H1 (cell line): Measurements from ENCODE around the gene RPL39L. TPM values are rescaled to one million over a fixed set of nuclear protein-coding genes. Genes with fewer than 3 reads are reported as not detected.

Experiments
- CTCF ChIA-PET: fragments of 300-600 bp; sonication (Branson Sonifier 250); formaldehyde crosslinking; loops from one replicate; lab custom pipeline; 2021; ENCODE audit not compliant: partially characterized antibody; lab: Charles Lee
- POLR2A ChIA-PET: fragments of 300-600 bp; sonication (Branson Sonifier 250); formaldehyde crosslinking; loops from one replicate; lab custom pipeline; 2021; ENCODE audit warnings: inconsistent platforms; ENCODE audit not compliant: partially characterized antibody; lab: Charles Lee
- DNase-seq, 2 experiments: peaks; one replicate each; pipeline versions ENCODE4 v3.0.0 to v3.0.0-alpha.2; 2010 to 2022; ENCODE audit warnings: low spot score in 2 of 2, low read depth in 1 of 2, mixed read lengths in 1 of 2
- FAIRE-seq: peaks from 2 replicates; lab custom pipeline; 2011; peaks lifted over from hg19 to GRCh38; lab: Jason Lieb, UNC
- H2AFZ ChIP-seq: 2 replicates; pipeline ENCODE4 v1.8.1; 2012; ENCODE audit warnings: low read length, inconsistent platforms
- H2AK5ac ChIP-seq: 2 replicates; pipeline ENCODE4 v1.6.1; 2013; ENCODE audit warnings: low read depth, low read length
- H2BK120ac ChIP-seq: replicated peaks from 2 replicates; pipeline ENCODE3; 2013; ENCODE audit warnings: low read depth, low read length, inconsistent platforms
- H2BK12ac ChIP-seq: 2 replicates; pipeline ENCODE4 v1.6.1; 2013; ENCODE audit warnings: low read depth, low read length
- H2BK15ac ChIP-seq: 2 replicates; pipeline ENCODE4 v1.6.1; 2013; ENCODE audit warnings: low read length
- H2BK20ac ChIP-seq: 2 replicates; pipeline ENCODE4 v1.6.1; 2013; ENCODE audit warnings: low read length
- H2BK5ac ChIP-seq: 2 replicates; pipeline ENCODE4 v1.6.1; 2013; ENCODE audit warnings: low read depth, low read length
- H3K14ac ChIP-seq: 2 replicates; pipeline ENCODE4 v1.6.1; 2013; ENCODE audit warnings: inconsistent platforms; ENCODE audit not compliant: insufficient read length
- H3K18ac ChIP-seq: 2 replicates; pipeline ENCODE4 v1.6.1; 2013; ENCODE audit warnings: low read length; ENCODE audit errors: extremely low read depth
- H3K23ac ChIP-seq: 2 replicates; pipeline ENCODE4 v1.6.1; 2013; ENCODE audit warnings: inconsistent platforms; ENCODE audit not compliant: insufficient read length
- H3K23me2 ChIP-seq: 2 replicates; pipeline ENCODE4 v1.6.1; 2013; ENCODE audit warnings: low read depth, low read length
- H3K27ac ChIP-seq: 2 replicates; pipeline ENCODE4 v1.6.1; 2011; ENCODE audit warnings: low read depth, low read length, inconsistent platforms
- H3K27me3 ChIP-seq, 4 experiments: replicated peaks in 1 of 4; 1 replicate in 1 of 4; 2 replicates in 3 of 4; pipeline versions ENCODE4 v1.6.1 to v1.8.1; 2011 to 2013; ENCODE audit warnings: low read length in 3 of 4, mild to moderate bottlenecking in 3 of 4, inconsistent platforms in 2 of 4, mixed read lengths in 2 of 4, moderate library complexity in 1 of 4; ENCODE audit not compliant: control insufficient read depth in 3 of 4, insufficient read depth in 3 of 4; ENCODE audit errors: extremely low read depth in 1 of 4
- H3K36me3 ChIP-seq, 4 experiments: 2 replicates each; pipeline versions ENCODE4 v1.6.1 to v1.8.1; 2011 to 2013; ENCODE audit warnings: mild to moderate bottlenecking in 4 of 4, low read length in 3 of 4, moderate library complexity in 2 of 4, control low read depth in 1 of 4, inconsistent platforms in 1 of 4; ENCODE audit not compliant: insufficient read depth in 4 of 4, control insufficient read depth in 2 of 4
- H3K4ac ChIP-seq: replicated peaks from 2 replicates; pipeline ENCODE3; 2013; ENCODE audit warnings: low read length, low read depth, mixed read lengths, inconsistent platforms; ENCODE audit not compliant: insufficient read length
- H3K4me1 ChIP-seq, 4 experiments: replicated peaks in 1 of 4; 1 replicate in 1 of 4; 2 replicates in 3 of 4; pipeline versions ENCODE4 v1.6.1 to v1.8.1; 2011 to 2013; ENCODE audit warnings: low read length in 3 of 4, inconsistent platforms in 2 of 4, mixed read lengths in 1 of 4; ENCODE audit not compliant: insufficient read depth in 4 of 4, control insufficient read depth in 3 of 4
- H3K4me2 ChIP-seq, 2 experiments: 2 replicates each; pipeline versions ENCODE4 v1.6.1 to v1.8.1; 2011 to 2013; ENCODE audit warnings: low read depth in 2 of 2, low read length in 2 of 2, control low read depth in 1 of 2, inconsistent platforms in 1 of 2, mild to moderate bottlenecking in 1 of 2; ENCODE audit not compliant: insufficient read depth in 1 of 2
- H3K4me3 ChIP-seq, 4 experiments: fragments of 200-600, 300-600 bp in 1 of 4; sonication (generic), shearing (Covaris generic), sonication (Bioruptor Twin) in 1 of 4; 2 replicates each; pipeline versions ENCODE4 v1.5.1 to v1.8.1; 2011 to 2016; ENCODE audit warnings: low read length in 4 of 4, low read depth in 3 of 4, control low read depth in 2 of 4, inconsistent platforms in 2 of 4, mild to moderate bottlenecking in 2 of 4, mixed read lengths in 1 of 4, moderate library complexity in 1 of 4; ENCODE audit not compliant: insufficient read depth in 2 of 4; ENCODE audit errors: extremely low read depth in 1 of 4
- H3K56ac ChIP-seq: replicated peaks from 2 replicates; pipeline ENCODE3; 2013; ENCODE audit warnings: low read depth, mild to moderate bottlenecking, mixed read lengths, low read length, inconsistent platforms; ENCODE audit not compliant: insufficient read length
- H3K79me1 ChIP-seq: 2 replicates; pipeline ENCODE4 v1.6.1; 2013; ENCODE audit warnings: low read depth, low read length, control low read depth
- H3K79me2 ChIP-seq, 2 experiments: 2 replicates each; pipeline versions ENCODE4 v1.6.1 to v1.8.1; 2012 to 2013; ENCODE audit warnings: low read length in 2 of 2, mild to moderate bottlenecking in 2 of 2, inconsistent platforms in 1 of 2; ENCODE audit not compliant: insufficient read depth in 2 of 2, control insufficient read depth in 1 of 2
- H3K9ac ChIP-seq, 4 experiments: replicated peaks in 1 of 4; 1 replicate in 1 of 4; 2 replicates in 3 of 4; pipeline versions ENCODE4 v1.6.1 to v1.8.1; 2011 to 2013; ENCODE audit warnings: low read depth in 3 of 4, low read length in 3 of 4, control low read depth in 2 of 4, mild to moderate bottlenecking in 2 of 4, moderate library complexity in 2 of 4, inconsistent platforms in 1 of 4; ENCODE audit errors: extremely low read depth in 1 of 4
- H3K9me3 ChIP-seq, 2 experiments: 2 replicates each; pipeline versions ENCODE4 v1.6.1 to v1.8.1; 2012 to 2013; ENCODE audit warnings: mild to moderate bottlenecking in 2 of 2, moderate library complexity in 2 of 2, control low read depth in 1 of 2, inconsistent platforms in 1 of 2, low read depth in 1 of 2, low read length in 1 of 2, mixed read lengths in 1 of 2; ENCODE audit not compliant: insufficient read depth in 2 of 2
- H4K20me1 ChIP-seq, 2 experiments: replicated peaks in 1 of 2; 2 replicates each; pipeline versions ENCODE3 to v1.8.1; 2011 to 2013; ENCODE audit warnings: inconsistent platforms in 2 of 2, low read length in 2 of 2, mild to moderate bottlenecking in 1 of 2; ENCODE audit not compliant: insufficient read depth in 2 of 2, control insufficient read depth in 1 of 2
- H4K5ac ChIP-seq: 2 replicates; pipeline ENCODE4 v1.6.1; 2013; ENCODE audit warnings: low read length, low read depth, mixed read lengths, inconsistent platforms; ENCODE audit not compliant: insufficient read length
- H4K8ac ChIP-seq: 2 replicates; pipeline ENCODE4 v1.8.0; 2013; ENCODE audit warnings: mild to moderate bottlenecking, moderate library complexity, low read length, inconsistent platforms; ENCODE audit not compliant: insufficient read depth; ENCODE audit errors: extremely low read depth
- H4K91ac ChIP-seq: replicated peaks from 2 replicates; pipeline ENCODE3; 2013; ENCODE audit warnings: low read length, mixed read lengths, inconsistent platforms; ENCODE audit not compliant: insufficient read length
- ASH2L ChIP-seq: fragments of 200-600, 300-600 bp; sonication (generic); IDR thresholded peaks from one replicate; pipeline ENCODE4 v1.7.1; 2017; ENCODE audit warnings: low read length
- EGR1 ChIP-seq: IDR thresholded peaks from 2 replicates; pipeline ENCODE4 v1.6.1; 2011; ENCODE audit warnings: low read depth, low read length, borderline replicate concordance
- PHF8 ChIP-seq: fragments of 200-600 bp; sonication (generic); conservative IDR thresholded peaks from 2 replicates; pipeline ENCODE4 v1.7.1; 2012; ENCODE audit warnings: low read depth, mild to moderate bottlenecking, inconsistent platforms, low read length, moderate library complexity
- SAP30 ChIP-seq: fragments of 300-600 bp; sonication (generic); IDR thresholded peaks from 2 replicates; pipeline ENCODE4 v1.7.1; 2012; ENCODE audit warnings: low read length, moderate library complexity, mild to moderate bottlenecking, inconsistent platforms; ENCODE audit not compliant: insufficient read depth, insufficient replicate concordance
- SIN3A ChIP-seq, 2 experiments: IDR thresholded peaks in 1 of 2; conservative IDR thresholded peaks in 1 of 2; 2 replicates each; pipeline ENCODE4 v1.6.1; 2011 to 2012; ENCODE audit warnings: low read length in 2 of 2, improper control_type of control experiment in 1 of 2, low read depth in 1 of 2, mild to moderate bottlenecking in 1 of 2
- SIRT6 ChIP-seq: IDR thresholded peaks from one replicate; pipeline ENCODE4 v1.7.1; 2012; ENCODE audit warnings: low read length, inconsistent platforms
- SP2 ChIP-seq: IDR thresholded peaks from 2 replicates; pipeline ENCODE4 v1.6.1; 2012; ENCODE audit warnings: mild to moderate bottlenecking, low read length, inconsistent platforms
- SP4 ChIP-seq: IDR thresholded peaks from 2 replicates; pipeline ENCODE4 v1.6.1; 2012; ENCODE audit warnings: low read length, inconsistent platforms
- TBP ChIP-seq: IDR thresholded peaks from 2 replicates; pipeline ENCODE4 v1.6.1; 2011; ENCODE audit warnings: low read depth, low read length, improper control_type of control experiment
- WGBS, 2 experiments: shearing (Covaris generic) in 1 of 2; methylation state at CpG; one replicate each; pipeline versions ENCODE4 v1.1.6 to v1.1.7; 2013 to 2015; ENCODE audit warnings: low lambda C conversion rate in 2 of 2, mixed read lengths in 2 of 2, inconsistent platforms in 1 of 2, low coverage in 1 of 2, missing lambda C conversion rate in 1 of 2; ENCODE audit not compliant: insufficient replicate concordance in 2 of 2, insufficient coverage in 1 of 2, insufficient read length in 1 of 2; ENCODE audit errors: extremely low coverage in 1 of 2, missing lambda C conversion rate in 1 of 2; 5-methylcytosine and 5-hydroxymethylcytosine counted together
- polyA plus RNA-seq, 7 experiments: library from polyadenylated mRNA; depleted of rRNA in 3 of 7; stranded (reverse) in 5 of 7; unstranded in 2 of 7; fragments of >200 nt in 5 of 7; fragments of 200-250 nt in 2 of 7; gene quantifications; 1 replicate in 5 of 7; 2 replicates in 1 of 7; 4 replicates in 1 of 7; pipeline versions ENCODE4 v1.2.1 to v1.2.3, GENCODE V29; 2011 to 2013; ENCODE audit warnings: missing spikeins in 2 of 7, mixed read lengths in 2 of 7
- total RNA-seq: library from RNA; stranded (reverse); fragmentation: NEBNext Ultra II Directional; extraction: Animal tissue kit (Norgen Biotek cat#: 25700); gene quantifications from 2 replicates; pipeline ENCODE4 v1.2.1, GENCODE V29; 2021

The RPL39L gene
- total and polyA plus RNA-seq, 2 of the 8 experiments (the other 6 are each of a cell fraction or from before 2014, with no cell fraction given): 51.8 to 67.7 TPM

DNA sequence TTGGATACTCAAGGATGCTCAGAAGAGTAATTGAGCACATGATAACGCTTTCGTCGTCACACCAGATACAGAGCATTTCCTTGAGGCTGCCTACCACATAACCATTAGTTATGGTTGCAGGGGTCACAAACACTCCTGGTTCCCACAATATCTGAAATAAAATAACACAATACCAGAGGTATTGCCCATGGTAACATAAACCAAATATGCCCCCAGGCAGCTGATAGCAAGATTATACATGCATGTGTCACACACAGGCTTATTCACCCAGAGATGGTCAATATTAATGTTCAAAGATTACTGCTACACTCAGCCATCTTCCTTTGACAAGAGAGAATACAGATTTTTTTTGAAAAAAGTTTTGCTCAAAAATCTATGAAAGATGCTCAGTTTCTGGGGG lies 7.3 kb downstream of the RPL39L start:
- CTCF ChIA-PET: interaction anchor here (1.3 to 2.6 kb wide), 3 partner anchors 18 to 282 kb away, joined by 3 to 13 read pairs (median 5); no protein-coding TSS in a partner anchor
- no peak for DNase-seq
- no peaks in the 10 kb centered on the region for H4K20me1 ChIP-seq
- TF ChIP-seq EGR1 (no peak), SP4 (no peak), SAP30 (no peak), ASH2L (no peak), PHF8 (no peak), SP2 (no peak), SIN3A (conservative IDR thresholded peaks at IDR 0.05 in 1 of 2, IDR thresholded peaks at IDR 0.05 in 1 of 2; ENCODE audit: low read depth in 1 of 2, low read length in 2 of 2) (no peak), SIRT6 (no peak), TBP (no peak)

More for the DNA sequence above, 7.3 kb downstream of the RPL39L start:
- peaks cover 0 to 9% of the 10 kb centered on the region in 2 experiments; a peak in 3 of 4 replicates for H3K9me3 ChIP-seq
- no peak overlapping the region for H2BK20ac ChIP-seq
- H3K23me2 ChIP-seq: no peaks in the 10 kb centered on the region
- no peak overlapping the region for H4K91ac ChIP-seq
- POLR2A ChIA-PET: no interaction called here
- 96% methylated on average over 3 of the region's 3 CpGs; no CpG with 5 or more reads in 1 of the 2 experiments for WGBS, 2 experiments
- H2BK120ac ChIP-seq: no peak overlapping the region
- no peak overlapping the region for H3K18ac ChIP-seq
- no peaks in the 10 kb centered on the region for H3K79me2 ChIP-seq
- H3K23ac ChIP-seq: no peak overlapping the region
- H3K9ac ChIP-seq: no peak overlapping the region
- H4K5ac ChIP-seq: no peak overlapping the region
- H3K79me1 ChIP-seq: 0 out of 2 replicates have a peak, but pooled peaks cover 6% of the 10 kb centered on the region
- no peak overlapping the region for H2BK5ac ChIP-seq
- H3K4me2 ChIP-seq: no peak overlapping the region
- H2BK12ac ChIP-seq: no peak overlapping the region
- peaks cover 0 to 15% (median 1%) of the 10 kb centered on the region in 4 experiments; a peak in 3 of 8 replicates for H3K36me3 ChIP-seq
- no peak overlapping the region for H3K56ac ChIP-seq
- H3K27me3 ChIP-seq: peaks cover 0 to 2% (median 0%) of the 10 kb centered on the region in 4 experiments; a peak in 1 of 7 replicates
- no peak overlapping the region for H3K27ac ChIP-seq
- no peak overlapping the region for H4K8ac ChIP-seq
- H3K4me1 ChIP-seq: no peaks in the 10 kb centered on the region
- no peak overlapping the region for H3K14ac ChIP-seq
- no peak overlapping the region for H2AFZ ChIP-seq
- no peak overlapping the region for H3K4me3 ChIP-seq
- no peak overlapping the region for H3K4ac ChIP-seq
- FAIRE-seq: no peak
- no peak overlapping the region for H2AK5ac ChIP-seq
- H2BK15ac ChIP-seq: no peak overlapping the region
